ENCODE results near the gene GAGE1.
"Not testable (repeated sequence)": the region's sequence is repeated elsewhere in the genome, so short reads cannot be mapped to it uniquely, and the experiment has no call there.

Gene GAGE1

GRCh38 chrX:49598720-49599119, at the start of gene GAGE1:
Gene GAGE1, plus strand, starts transcription at chrX:49599020. Its CDS starts 1,155 bp downstream, at chrX:49600175.
- not testable (repeated sequence) for H3K27ac Mint-ChIP-seq; H3K4me1 Mint-ChIP-seq (ENCODE audit: low read depth)

GRCh38 chrX:49550989-49551388, 47.8 kb upstream of the GAGE1 start, which contains the start of gene GAGE12E:
Gene GAGE12E, plus strand, starts transcription at chrX:49551289. Its CDS starts 1,155 bp downstream, at chrX:49552444.
- not testable (repeated sequence) for H3K27me3 Mint-ChIP-seq; H3K36me3 Mint-ChIP-seq; H3K4me1 Mint-ChIP-seq (ENCODE audit: low read depth); H3K27ac Mint-ChIP-seq; H3K9me3 Mint-ChIP-seq (ENCODE audit: low read depth); H3K4me3 Mint-ChIP-seq

More at GRCh38 chrX:49598720-49599119, at the start of gene GAGE1:
- H3K9me3 Mint-ChIP-seq (ENCODE audit: low read depth); H3K27me3 Mint-ChIP-seq; H3K4me3 Mint-ChIP-seq; H3K36me3 Mint-ChIP-seq: not testable (repeated sequence)

GRCh38 chrX:49560542-49560941, 38.3 kb upstream of the GAGE1 start, which contains the start of gene GAGE12F:
Gene GAGE12F, plus strand, starts transcription at chrX:49560842. Its CDS starts 1,155 bp downstream, at chrX:49561997.
- not testable (repeated sequence) for H3K36me3 Mint-ChIP-seq; H3K9me3 Mint-ChIP-seq (ENCODE audit: low read depth); H3K27me3 Mint-ChIP-seq; H3K4me3 Mint-ChIP-seq; H3K4me1 Mint-ChIP-seq (ENCODE audit: low read depth); H3K27ac Mint-ChIP-seq

GRCh38 chrX:49568728-49569127, 30.1 kb upstream of the GAGE1 start:
- H3K4me1 Mint-ChIP-seq (ENCODE audit: low read depth); H3K9me3 Mint-ChIP-seq (ENCODE audit: low read depth); H3K27ac Mint-ChIP-seq; H3K36me3 Mint-ChIP-seq; H3K4me3 Mint-ChIP-seq; H3K27me3 Mint-ChIP-seq: not testable (repeated sequence)

- not testable (repeated sequence) for H3K9me3 Mint-ChIP-seq (ENCODE audit: low read depth); H3K36me3 Mint-ChIP-seq; H3K4me1 Mint-ChIP-seq (ENCODE audit: low read depth); H3K27me3 Mint-ChIP-seq; H3K27ac Mint-ChIP-seq; H3K4me3 Mint-ChIP-seq
These were observed 29.7 kb upstream of the GAGE1 start for GRCh38 chrX:49569152-49569551.

GRCh38 chrX:49570100-49570499, 28.7 kb upstream of the GAGE1 start, which contains the start of gene GAGE12G:
Gene GAGE12G, plus strand, starts transcription at chrX:49570400. Its CDS starts 1,155 bp downstream, at chrX:49571555.
- H3K4me3 Mint-ChIP-seq; H3K27me3 Mint-ChIP-seq; H3K4me1 Mint-ChIP-seq (ENCODE audit: low read depth); H3K27ac Mint-ChIP-seq; H3K36me3 Mint-ChIP-seq; H3K9me3 Mint-ChIP-seq (ENCODE audit: low read depth): not testable (repeated sequence)

- not testable (repeated sequence) for H3K4me1 Mint-ChIP-seq (ENCODE audit: low read depth); H3K9me3 Mint-ChIP-seq (ENCODE audit: low read depth); H3K27me3 Mint-ChIP-seq; H3K27ac Mint-ChIP-seq; H3K36me3 Mint-ChIP-seq; H3K4me3 Mint-ChIP-seq
These were observed 19.2 kb upstream of the GAGE1 start, which contains the start of gene GAGE12H for GRCh38 chrX:49579649-49580048. Gene GAGE12H, plus strand, starts transcription at chrX:49579949. Its CDS starts 1,155 bp downstream, at chrX:49581104.

GRCh38 chrX:49589196-49589595, 9.6 kb upstream of the GAGE1 start, which contains the start of gene GAGE2A:
Gene GAGE2A, plus strand, starts transcription at chrX:49589496. Its CDS starts 1,155 bp downstream, at chrX:49590651.
- not testable (repeated sequence) for H3K4me3 Mint-ChIP-seq; H3K27me3 Mint-ChIP-seq; H3K4me1 Mint-ChIP-seq (ENCODE audit: low read depth); H3K36me3 Mint-ChIP-seq; H3K9me3 Mint-ChIP-seq (ENCODE audit: low read depth); H3K27ac Mint-ChIP-seq

- H3K27ac Mint-ChIP-seq: not testable (repeated sequence)
These were observed 8.9 kb upstream of the GAGE1 start for GRCh38 chrX:49589769-49590478.

GRCh38 chrX:49590488-49590887, 8.3 kb upstream of the GAGE1 start:
- H3K27me3 Mint-ChIP-seq; H3K9me3 Mint-ChIP-seq (ENCODE audit: low read depth); H3K4me3 Mint-ChIP-seq: not testable (repeated sequence)

More at GRCh38 chrX:49589769-49590478, 8.9 kb upstream of the GAGE1 start:
- H3K4me3 Mint-ChIP-seq; H3K36me3 Mint-ChIP-seq; H3K9me3 Mint-ChIP-seq (ENCODE audit: low read depth); H3K27me3 Mint-ChIP-seq; H3K4me1 Mint-ChIP-seq (ENCODE audit: low read depth): not testable (repeated sequence)

GRCh38 chrX:49610718-49611310, 12.0 kb downstream of the GAGE1 start:
- Mint-ChIP-seq H3K27ac (no peak overlapping the region), H3K4me1 (ENCODE audit: low read depth) (no peaks in the 10 kb centered on the region), H3K27me3 (no peaks in the 10 kb centered on the region), H3K9me3 (ENCODE audit: low read depth) (no peaks in the 10 kb centered on the region), H3K4me3 (no peak overlapping the region), H3K36me3 (no peaks in the 10 kb centered on the region)

More at GRCh38 chrX:49590488-49590887, 8.3 kb upstream of the GAGE1 start:
- not testable (repeated sequence) for H3K27ac Mint-ChIP-seq; H3K36me3 Mint-ChIP-seq; H3K4me1 Mint-ChIP-seq (ENCODE audit: low read depth)

GRCh38 chrX:49618574-49618973, 19.8 kb downstream of the GAGE1 start:
- Mint-ChIP-seq H3K27me3 (no peaks in the 10 kb centered on the region), H3K4me3 (no peak overlapping the region), H3K4me1 (ENCODE audit: low read depth) (no peaks in the 10 kb centered on the region), H3K9me3 (ENCODE audit: low read depth) (no peaks in the 10 kb centered on the region), H3K27ac (no peak overlapping the region), H3K36me3 (no peaks in the 10 kb centered on the region)

- H3K36me3 Mint-ChIP-seq: no peaks in the 10 kb centered on the region
- peaks cover 5% of the 10 kb centered on the region for H3K27me3 Mint-ChIP-seq
- peak overlapping the region; percentile 2 for H3K4me3 Mint-ChIP-seq
- no peak overlapping the region for H3K27ac Mint-ChIP-seq
- H3K9me3 Mint-ChIP-seq (ENCODE audit: low read depth): no peaks in the 10 kb centered on the region
- no peaks in the 10 kb centered on the region for H3K4me1 Mint-ChIP-seq (ENCODE audit: low read depth)
These were observed 28.4 kb downstream of the GAGE1 start for GRCh38 chrX:49627086-49627777.

GRCh38 chrX:49644991-49645637, 46.3 kb downstream of the GAGE1 start:
- H3K4me3 Mint-ChIP-seq: no peak overlapping the region
- no peak overlapping the region for H3K27ac Mint-ChIP-seq
- no peaks in the 10 kb centered on the region for H3K9me3 Mint-ChIP-seq (ENCODE audit: low read depth)
- H3K27me3 Mint-ChIP-seq: no peaks in the 10 kb centered on the region
- no peaks in the 10 kb centered on the region for H3K4me1 Mint-ChIP-seq (ENCODE audit: low read depth)
- no peaks in the 10 kb centered on the region for H3K36me3 Mint-ChIP-seq

GRCh38 chrX:49656533-49656932, 57.7 kb downstream of the GAGE1 start:
- Mint-ChIP-seq H3K36me3 (no peaks in the 10 kb centered on the region), H3K27ac (no peak overlapping the region), H3K4me1 (ENCODE audit: low read depth) (peaks cover 3% of the 10 kb centered on the region), H3K9me3 (ENCODE audit: low read depth) (no peaks in the 10 kb centered on the region), H3K4me3 (no peak overlapping the region), H3K27me3 (peaks cover 2% of the 10 kb centered on the region)
